Fibroblast of peridontal ligament (primary cell): ENCODE data around the gene NCBP2L.
"Not testable (repeated sequence)": the region's sequence is repeated elsewhere in the genome, so short reads cannot be mapped to it uniquely, and the experiment has no call there.

Experiments
- DNase-seq: peaks from one replicate; pipeline ENCODE4 v3.0.0-alpha.2; 2010; ENCODE audit errors: extremely low read depth

NCBP2L gene

DNA sequence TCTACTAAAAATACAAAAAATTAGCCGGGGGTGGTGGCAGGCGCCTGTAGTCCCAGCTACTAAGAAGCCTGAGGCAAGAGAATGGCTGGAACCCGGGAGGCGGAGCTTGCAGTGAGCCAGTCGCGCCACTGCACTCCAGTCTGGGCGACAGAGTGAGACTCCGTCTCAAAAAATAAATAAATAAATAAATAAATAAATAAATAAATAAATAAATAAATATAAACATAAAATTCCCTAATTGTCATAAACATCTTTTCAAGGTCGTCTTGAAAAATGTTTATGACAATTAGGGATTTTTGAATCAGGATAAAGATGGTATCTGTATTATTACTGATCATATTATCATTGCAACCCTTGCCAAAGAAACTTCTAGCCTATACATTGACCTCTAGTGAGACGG lies 32.5 kb downstream of the NCBP2L start:
- not testable (repeated sequence) for DNase-seq

DNA sequence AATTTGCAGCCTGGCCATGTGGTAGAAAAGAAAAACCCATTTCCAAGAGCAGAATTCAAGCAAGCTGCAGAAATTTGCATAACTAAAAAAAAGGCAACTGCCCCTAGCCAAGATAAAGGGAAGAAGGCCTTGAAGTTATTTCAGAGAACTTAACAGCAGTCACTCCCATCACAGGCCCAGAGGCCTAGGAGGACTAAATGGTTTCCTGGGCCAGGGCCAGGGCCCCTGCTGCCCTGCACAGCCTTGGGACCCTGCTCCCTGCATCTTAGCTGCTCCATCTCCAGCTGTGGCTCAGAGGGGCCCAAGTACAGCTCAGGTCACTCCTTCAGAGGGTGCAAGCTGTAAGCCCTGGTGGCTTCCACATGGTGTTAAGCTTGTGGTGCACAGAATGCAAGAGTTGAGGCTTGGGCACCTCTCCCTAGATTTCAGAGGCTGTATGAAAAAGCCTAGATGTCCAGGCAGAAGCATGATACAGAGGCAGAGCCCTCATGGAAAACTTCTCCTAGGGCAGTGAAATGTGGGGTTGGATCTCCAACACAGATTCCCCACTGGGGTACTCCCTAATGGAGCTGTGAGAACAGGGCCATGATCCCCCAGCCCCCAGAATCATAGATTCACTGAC lies 41.5 kb downstream of the NCBP2L start:
- no peak for DNase-seq

DNA sequence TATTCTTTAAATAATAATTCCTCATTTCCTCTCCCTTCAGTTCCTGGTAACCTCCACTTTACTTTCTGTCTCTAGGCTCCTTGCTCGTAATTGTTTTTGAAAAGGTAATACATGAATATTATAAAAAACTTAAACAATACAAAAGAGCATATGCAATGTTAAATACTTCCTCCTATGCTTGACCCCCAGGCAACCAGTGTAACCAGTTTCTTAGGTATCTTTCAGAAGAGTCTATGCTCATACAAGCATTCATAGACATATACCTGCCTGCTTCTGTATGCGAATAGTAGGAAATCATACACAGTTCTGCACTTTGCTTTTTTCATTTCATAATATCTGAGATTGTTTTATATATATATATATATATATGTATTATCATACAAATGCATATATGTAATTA lies 45.5 kb downstream of the NCBP2L start:
- DNase-seq: no peak

GRCh38 chrX:107823456-107823855 lies 45.9 kb downstream of the NCBP2L start:
- DNase-seq: peak; percentile 72

DNA sequence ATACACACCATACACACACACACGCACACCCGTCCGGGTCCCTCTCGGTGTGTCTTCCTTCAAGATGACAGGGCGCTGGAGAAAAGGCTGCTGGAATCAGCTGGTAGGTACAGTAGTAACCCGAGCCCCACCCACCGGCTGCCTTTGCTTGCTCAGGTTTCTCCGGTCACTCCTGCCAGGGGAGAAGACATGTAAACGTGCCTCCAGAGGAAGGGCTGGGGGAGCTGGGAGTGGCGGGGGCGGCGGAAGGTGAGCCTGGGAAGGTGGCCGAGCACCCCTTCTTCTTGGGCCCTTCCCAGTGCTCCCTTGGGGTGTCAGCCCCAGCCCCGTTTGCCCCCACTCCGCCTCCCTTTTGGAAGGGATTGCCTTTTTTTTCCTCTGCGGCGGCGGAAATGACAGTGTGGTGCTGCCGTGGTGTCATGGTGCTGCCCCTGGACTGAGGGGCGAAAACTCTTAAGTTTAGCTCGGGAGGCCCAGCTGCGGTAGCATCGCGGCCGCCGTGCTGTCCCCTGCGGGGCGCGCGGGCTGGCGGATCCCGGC lies 48.2 kb downstream of the NCBP2L start, which contains the start of gene MID2:
MID2 (plus strand) TSS at position 169 of the 540 bp plus-strand sequence. CDS start 561 bp downstream, outside the sequence.
- no peak for DNase-seq

DNA sequence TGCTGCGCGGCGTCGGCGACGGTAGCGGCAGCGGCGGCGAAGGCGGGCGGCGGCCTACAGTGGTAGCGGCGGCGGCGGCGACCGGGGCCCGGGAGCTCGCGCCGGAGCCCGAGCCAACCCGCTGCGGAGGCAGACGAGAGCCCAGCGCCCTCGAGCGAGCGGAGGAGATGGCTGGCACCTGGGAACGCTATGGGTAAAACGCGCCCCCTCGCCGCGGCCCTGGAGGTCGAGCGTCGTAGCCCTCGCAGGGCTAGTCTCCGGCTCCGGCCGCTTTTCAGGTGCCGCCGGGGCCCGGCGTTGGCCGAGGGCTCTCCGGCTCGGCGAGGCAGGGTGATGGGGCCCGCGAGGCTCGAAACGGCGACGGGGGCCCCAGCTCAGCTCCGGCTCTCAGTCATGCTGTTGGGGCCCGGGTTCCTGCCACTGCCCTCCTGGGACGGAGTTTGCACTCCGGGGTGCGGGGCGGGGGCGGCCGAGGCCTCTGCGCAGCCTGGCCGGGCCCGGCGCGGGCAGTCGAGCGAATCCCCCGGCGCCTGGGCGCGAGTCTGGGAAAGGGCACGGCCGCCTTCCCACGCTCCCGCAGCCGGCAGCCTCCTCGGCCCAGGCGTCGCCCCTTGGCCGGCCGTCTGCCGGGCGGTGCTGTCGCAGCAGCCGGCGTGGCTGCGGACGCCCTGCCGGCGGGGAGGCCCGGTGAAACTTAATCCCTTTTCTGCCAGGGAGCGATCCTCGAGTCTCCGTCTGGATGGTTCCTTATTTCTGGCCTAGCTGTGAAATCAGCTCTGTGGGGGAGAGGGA lies 48.9 kb downstream of the NCBP2L start:
- DNase-seq: peak; percentile 5

- peak; percentile 23 for DNase-seq
Measured at GRCh38 chrX:107827030-107827831, 49.7 kb downstream of the NCBP2L start.

DNA sequence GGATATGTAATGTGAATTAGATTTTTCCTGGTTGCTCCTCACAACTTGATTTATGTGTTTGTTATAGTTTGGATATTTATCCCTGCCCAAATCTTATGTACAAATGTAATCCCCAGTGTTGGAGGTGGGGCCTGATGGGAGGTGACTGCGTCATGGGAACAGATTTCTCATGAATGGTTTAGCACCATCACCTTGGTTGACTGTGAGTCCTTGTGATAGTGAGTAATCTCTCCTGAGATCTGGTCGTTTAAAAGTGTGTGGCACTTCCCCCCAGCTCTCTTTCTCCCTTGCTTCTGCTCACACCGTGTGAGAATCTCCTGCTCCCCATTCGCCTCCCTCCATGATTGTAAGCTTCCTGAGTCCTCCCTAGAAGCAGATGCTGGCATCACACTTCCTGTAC lies 50.3 kb downstream of the NCBP2L start:
- DNase-seq: no peak

DNA sequence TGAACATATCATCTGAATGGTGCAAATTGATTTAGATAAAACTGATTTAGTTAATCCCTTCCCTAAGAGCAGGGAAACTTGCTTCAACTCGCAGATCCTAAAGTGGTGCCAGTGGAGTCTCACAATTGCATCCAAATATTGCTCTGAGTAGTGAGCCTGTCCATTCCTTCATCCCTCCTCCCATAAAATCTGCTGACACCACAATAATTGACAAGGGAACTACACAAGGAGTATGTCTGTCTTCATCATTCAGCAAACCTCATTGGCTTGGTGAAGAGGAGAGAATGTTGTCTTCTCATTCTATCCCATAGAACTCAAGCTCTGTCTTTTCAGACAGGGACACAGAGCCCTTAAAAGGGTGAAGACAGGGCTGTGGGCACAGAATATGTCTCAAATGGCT lies 52.3 kb downstream of the NCBP2L start:
- no peak for DNase-seq

DNA sequence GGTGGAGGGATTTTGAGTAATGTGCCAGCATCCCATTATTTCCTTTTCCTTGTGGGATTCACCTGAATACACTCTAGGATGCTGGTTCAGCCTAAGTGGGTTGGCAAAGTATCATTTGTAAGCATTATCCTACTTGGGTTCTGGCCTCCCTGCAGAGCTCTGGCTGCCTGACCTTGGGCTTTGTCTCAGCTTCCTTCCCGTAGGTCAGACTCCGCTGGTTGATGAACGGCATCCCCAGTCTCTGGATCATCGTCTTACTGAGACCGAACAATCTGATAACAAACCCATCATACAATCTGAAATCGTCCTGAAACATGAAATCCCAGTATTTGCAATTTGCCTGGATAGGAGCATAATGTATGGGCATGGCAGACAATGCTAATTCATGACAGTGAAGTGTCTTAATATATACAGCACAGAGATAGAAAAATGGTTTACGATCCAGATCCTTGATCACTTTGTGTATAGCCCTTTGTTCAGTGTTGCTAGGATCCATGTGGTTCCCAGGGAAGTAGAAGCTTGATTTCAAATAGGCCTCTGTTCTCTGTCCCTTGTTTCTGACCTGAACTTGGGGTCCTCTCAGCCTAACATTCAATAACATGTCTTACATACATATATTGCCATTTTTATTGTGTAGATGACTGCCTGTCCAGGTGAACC lies 53.7 kb downstream of the NCBP2L start:
- no peak for DNase-seq

- DNase-seq: peak; percentile 8
Measured at GRCh38 chrX:107834275-107835201, 57.0 kb downstream of the NCBP2L start.

DNA sequence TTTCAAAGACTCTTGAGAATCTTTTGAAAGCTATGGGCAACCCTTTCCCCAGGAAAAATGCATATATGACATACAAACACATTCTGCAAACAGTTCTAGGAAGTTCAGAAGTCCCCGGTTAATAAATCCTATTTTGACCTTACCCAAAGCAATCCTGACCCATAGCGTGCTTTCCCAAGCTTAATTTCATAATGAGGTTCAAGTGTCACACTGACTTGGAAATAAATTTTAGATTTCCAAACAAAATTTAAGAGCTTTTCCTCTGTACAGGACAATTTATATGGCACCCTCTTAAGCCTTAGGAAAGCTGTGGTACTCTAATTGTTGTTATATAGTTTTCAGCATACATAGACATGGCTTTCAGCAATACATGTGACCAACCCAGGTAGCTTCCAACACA lies 59.4 kb downstream of the NCBP2L start:
- DNase-seq: no peak

DNA sequence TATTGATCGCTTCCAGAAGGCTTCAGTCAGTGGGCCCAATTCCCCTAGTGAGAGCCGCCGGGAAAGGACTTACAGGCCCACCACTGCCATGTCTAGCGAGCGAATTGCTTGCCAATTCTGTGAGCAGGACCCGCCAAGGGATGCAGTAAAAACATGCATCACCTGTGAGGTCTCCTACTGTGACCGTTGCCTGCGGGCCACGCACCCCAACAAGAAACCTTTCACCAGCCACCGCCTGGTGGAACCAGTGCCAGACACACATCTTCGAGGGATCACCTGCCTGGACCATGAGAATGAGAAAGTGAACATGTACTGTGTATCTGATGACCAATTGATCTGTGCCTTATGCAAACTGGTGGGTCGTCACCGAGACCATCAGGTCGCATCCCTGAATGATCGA lies 63.4 kb downstream of the NCBP2L start:
- DNase-seq: no peak

- DNase-seq: no peak
Measured at GRCh38 chrX:107842715-107843400, 65.3 kb downstream of the NCBP2L start.
